HG02938 (cell line): ENCODE data around the gene GALK2.
"Not testable (repeated sequence)": the region's sequence is repeated elsewhere in the genome, so short reads cannot be mapped to it uniquely, and the experiment has no call there.

Experiments used
- ATAC-seq: cut with Tn5 transposase; IDR thresholded peaks from one replicate; pipeline ENCODE4 v1.9.1; 2021; ENCODE audit warnings: mild to moderate bottlenecking, moderate library complexity; ENCODE audit not compliant: unreplicated experiment

GALK2 gene

GRCh38 chr15:49215768-49216739 is 46.0 kb downstream of the GALK2 start:
- peak; percentile 99 for ATAC-seq

GRCh38 chr15:49223536-49224274 is 53.7 kb downstream of the GALK2 start:
- no peak for ATAC-seq

DNA sequence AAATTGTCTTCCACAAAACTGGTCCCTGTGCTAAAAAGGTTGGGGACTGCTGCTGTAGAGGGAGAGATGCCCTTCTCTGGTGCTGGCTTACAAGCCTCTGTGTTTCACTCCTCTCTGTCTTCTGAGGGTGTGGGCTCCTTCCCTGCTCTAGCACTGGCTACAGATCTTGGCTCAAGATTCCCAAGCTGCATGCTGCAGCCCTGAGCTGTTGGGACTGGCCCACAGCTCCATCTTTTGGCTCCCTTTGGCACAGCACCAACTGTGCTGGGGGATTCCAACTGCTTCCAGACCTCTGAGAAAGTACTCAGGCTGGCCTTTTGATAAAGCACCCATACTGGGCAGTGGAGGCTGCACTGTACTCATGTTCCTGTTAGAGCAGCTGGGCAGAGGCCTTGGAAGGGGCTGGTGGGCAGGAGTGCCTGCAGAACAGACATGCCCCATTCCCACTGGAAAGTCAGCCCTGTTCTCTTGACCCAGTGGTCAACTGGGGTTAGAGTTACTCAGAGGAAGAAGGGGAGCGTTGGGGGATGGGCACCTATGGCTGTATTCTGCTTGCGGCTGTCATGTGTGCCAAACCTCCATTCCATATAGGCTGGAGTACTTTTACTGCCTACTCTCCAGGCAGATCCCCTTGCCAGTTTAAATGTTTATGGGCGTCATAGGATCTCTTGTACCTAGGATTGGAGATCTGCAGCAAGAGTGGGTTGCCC is 55.7 kb downstream of the GALK2 start:
- ATAC-seq: no peak

- no peak for ATAC-seq
These were observed 57.6 kb downstream of the GALK2 start for GRCh38 chr15:49227602-49228001.

- no peak for ATAC-seq
These were observed 59.9 kb downstream of the GALK2 start for GRCh38 chr15:49229922-49230321.

DNA sequence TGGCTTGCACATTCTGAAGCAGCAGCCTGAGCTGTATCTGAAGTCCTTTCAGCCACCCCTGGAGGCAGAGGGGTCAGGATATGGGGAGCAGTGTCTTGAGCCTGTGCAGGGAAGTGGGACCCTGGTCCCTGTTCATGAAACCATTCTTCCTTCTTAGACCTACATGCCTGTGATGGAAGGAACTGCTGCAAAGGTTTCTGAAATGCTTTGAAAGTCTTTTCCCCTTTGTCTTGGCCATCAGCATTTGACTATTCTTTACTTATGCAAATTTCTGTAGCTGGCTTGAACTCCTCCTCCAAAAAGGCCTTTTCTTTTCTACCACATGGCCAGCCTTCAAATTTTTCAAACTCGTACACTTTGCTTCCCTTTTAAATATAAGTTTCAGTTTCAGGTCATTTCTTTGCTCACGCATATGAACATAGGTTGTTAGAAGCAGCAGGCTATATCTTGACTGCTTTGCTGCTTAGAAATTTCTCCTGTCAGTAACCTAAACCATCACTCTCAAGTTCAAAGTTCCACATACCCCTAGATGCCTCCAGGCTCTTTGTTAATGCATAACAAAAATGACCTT is 62.3 kb downstream of the GALK2 start:
- no peak for ATAC-seq

- peak; percentile 82 for ATAC-seq
These were observed 65.5 kb downstream of the GALK2 start for GRCh38 chr15:49235446-49236124.

GRCh38 chr15:49236869-49237268 is 66.8 kb downstream of the GALK2 start:
- no peak for ATAC-seq

- no peak for ATAC-seq
These were observed 68.3 kb downstream of the GALK2 start for GRCh38 chr15:49238342-49238741.

GRCh38 chr15:49239105-49239504 is 69.1 kb downstream of the GALK2 start:
- ATAC-seq: no peak

GRCh38 chr15:49242820-49243219 is 72.8 kb downstream of the GALK2 start:
- ATAC-seq: no peak

GRCh38 chr15:49247556-49248110 is 77.6 kb downstream of the GALK2 start:
- no peak for ATAC-seq

DNA sequence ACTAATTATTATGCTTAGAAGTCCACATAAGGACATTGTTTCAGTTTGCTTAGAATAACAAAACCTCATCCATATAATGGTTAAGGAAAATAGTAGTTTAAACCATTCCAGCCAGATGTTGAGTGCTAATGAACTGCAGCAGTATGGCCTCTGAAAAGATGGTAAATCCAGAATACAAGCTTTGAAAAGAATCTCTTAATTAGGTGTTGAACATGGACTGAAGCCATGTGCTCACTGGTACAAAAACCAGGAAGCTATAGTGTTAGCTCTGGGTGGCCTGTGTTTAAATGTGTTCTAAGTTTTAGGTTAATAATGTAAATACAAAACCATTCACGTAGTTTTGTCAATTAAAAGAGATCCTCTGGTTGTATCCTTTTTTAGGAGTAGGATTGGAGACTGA is 78.2 kb downstream of the GALK2 start:
- ATAC-seq: no peak

DNA sequence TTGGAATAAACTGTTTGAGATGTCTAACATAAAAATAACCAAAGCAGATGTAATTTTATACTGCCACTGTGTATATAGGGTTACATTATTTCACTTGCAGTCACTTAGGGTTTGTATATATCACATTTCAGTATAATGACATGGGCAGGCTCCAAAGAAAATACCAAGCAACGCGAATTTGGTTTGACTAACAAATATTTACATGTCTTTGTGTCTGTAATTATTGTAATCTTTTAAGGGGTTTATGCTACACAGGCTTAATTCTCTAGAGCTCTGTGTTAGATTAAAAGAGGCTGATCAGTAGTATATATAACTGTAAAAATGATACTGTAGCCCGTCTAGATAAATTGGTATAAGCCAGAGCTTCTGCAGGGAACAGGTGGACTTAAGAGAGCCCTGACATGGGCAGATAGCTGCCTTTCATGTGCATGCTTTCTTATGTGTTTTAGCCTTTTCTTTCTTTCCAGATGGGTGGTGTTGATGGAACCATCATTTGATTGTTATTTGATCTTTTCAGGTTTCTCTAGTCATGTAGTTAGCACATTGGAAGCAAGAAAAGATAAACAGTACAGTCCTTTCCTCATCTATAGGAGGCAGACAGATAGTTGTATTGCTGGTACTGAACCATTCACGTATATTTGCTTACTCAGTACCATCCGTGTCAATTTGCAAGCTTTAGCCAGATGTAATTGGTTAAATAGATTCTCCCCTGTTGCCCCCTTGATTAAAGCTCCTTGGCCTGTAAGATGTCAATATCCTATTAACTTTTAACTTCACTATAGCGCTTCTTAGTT is 86.1 kb downstream of the GALK2 start:
- ATAC-seq: no peak

DNA sequence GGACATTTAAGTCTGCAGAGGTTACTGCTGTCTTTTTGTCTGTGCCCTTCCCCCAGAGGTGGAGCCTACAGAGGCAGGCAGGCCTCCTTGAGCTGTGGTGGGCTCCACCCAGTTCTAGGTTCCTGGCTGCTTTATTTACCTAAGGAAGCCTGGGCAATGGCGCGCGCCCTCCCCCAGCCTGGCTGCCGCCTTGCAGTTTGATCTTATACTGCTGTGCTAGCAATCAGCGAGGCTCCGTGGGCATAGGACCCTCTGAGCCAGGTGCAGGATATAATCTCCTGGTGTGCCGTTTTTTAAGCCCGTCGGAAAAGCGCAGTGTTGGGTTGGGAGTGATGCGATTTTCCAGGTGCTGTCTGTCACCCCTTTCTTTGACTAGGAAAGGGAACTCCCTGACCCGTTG is 95.1 kb downstream of the GALK2 start:
- ATAC-seq: not testable (repeated sequence)

DNA sequence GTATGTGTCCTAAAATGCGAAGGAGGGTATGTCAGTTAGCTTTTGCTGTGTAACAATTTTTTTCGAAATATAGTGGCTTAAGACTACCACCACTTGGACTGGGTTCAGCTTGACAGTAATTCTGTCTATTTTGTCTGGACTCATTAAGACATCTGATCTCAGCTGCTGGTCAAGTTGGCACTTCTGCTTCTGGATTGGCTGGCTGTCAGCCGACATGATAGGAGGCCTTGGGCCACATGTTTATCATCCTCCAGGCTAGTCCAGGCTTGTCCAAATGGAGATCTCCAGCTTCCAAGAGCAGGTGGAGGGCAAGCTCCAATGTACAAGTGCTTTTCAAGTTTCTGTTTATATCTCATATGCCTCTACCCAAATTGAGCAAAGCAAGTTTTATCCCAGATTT is 95.9 kb downstream of the GALK2 start:
- no peak for ATAC-seq

GRCh38 chr15:49270541-49271421 is 100.7 kb downstream of the GALK2 start:
- ATAC-seq: no peak

DNA sequence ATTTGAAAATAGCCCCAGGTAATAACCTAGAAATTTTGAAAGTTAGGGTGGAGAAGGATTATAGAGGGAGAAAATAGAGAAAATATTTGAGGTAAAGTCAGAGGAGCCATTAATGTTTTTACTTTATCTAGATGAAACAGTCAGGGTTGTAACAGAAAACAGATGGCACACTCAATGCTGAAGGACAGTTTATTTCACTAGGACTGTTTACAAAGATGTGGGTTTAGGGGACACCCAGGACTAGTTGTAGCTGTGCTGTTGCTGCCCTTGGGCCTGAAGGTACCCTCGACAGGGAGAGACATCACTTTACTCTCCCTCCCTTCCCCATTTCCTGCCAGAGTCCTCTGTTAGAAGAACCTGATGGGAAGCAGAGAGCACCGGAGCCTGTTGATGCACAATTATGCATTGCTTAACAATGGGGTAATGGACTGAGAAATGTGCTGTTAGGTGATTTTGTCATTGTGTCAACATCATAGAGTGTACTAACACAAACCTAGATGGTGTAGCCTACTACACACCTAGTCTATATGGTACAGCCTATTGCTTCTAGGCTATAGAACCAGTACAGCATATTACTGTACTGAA is 103.8 kb downstream of the GALK2 start:
- ATAC-seq: no peak
